HepG2 (cell line): ENCODE results near the gene PMIS2. TPM values are rescaled to one million over a fixed set of nuclear protein-coding genes. Genes with fewer than 3 reads are reported as not detected.

Experiments
- CTCF ChIP-seq: sonication (generic); formaldehyde crosslinking; IDR thresholded peaks from 2 replicates; pipeline ENCODE4 v1.5.0; 2020; ENCODE audit warnings: mild to moderate bottlenecking, missing genetic modification reagents, moderate library complexity
- DDIT3 ChIP-seq: sonication (generic); formaldehyde crosslinking; IDR thresholded peaks from 2 replicates; pipeline ENCODE4 v1.4.0; 2020; ENCODE audit warnings: mild to moderate bottlenecking, missing genetic modification reagents
- FOSL2 ChIP-seq: sonication (generic); formaldehyde crosslinking; IDR thresholded peaks from 2 replicates; pipeline ENCODE4 v1.4.0; 2020; ENCODE audit warnings: missing genetic modification reagents
- FOXJ3 ChIP-seq: sonication (generic); formaldehyde crosslinking; IDR thresholded peaks from 2 replicates; pipeline ENCODE4 v1.4.0; 2020; ENCODE audit warnings: missing genetic modification reagents, mild to moderate bottlenecking, borderline replicate concordance
- FOXO4 ChIP-seq: sonication (generic); formaldehyde crosslinking; conservative IDR thresholded peaks from 2 replicates; pipeline ENCODE4 v1.8.1; 2023; ENCODE audit warnings: missing genetic modification reagents
- LRRFIP1 ChIP-seq: sonication (generic); formaldehyde crosslinking; conservative IDR thresholded peaks from 2 replicates; pipeline ENCODE4 v1.4.0; 2020; ENCODE audit warnings: missing genetic modification reagents
- MAF1 ChIP-seq: sonication (generic); formaldehyde crosslinking; IDR thresholded peaks from 2 replicates; pipeline ENCODE4 v1.5.0; 2020; ENCODE audit warnings: missing genetic modification reagents, borderline replicate concordance
- MTA1 ChIP-seq: sonication (generic); formaldehyde crosslinking; IDR thresholded peaks from 2 replicates; pipeline ENCODE4 v1.4.0; 2020; ENCODE audit warnings: missing genetic modification reagents, mild to moderate bottlenecking, borderline replicate concordance
- MXD4 ChIP-seq: IDR thresholded peaks from 2 replicates; pipeline ENCODE4 v1.6.1; 2016; ENCODE audit warnings: mild to moderate bottlenecking, missing biosample characterization, missing genetic modification reagents
- SAFB2 ChIP-seq: sonication (generic); formaldehyde crosslinking; IDR thresholded peaks from 2 replicates; pipeline ENCODE4 v1.5.1; 2020; ENCODE audit warnings: missing genetic modification reagents, low read depth, mild to moderate bottlenecking, borderline replicate concordance
- SRSF9 ChIP-seq: fragments of 200-400 bp; formaldehyde crosslinking; IDR thresholded peaks from 2 replicates; pipeline ENCODE4 v1.6.1; 2018; ENCODE audit warnings: borderline replicate concordance, mild to moderate bottlenecking, low read depth, low read length; ENCODE audit not compliant: insufficient read depth, poor library complexity, severe bottlenecking
- XBP1 ChIP-seq: sonication (generic); formaldehyde crosslinking; IDR thresholded peaks from 2 replicates; pipeline ENCODE4 v1.5.0; 2020; ENCODE audit warnings: missing genetic modification reagents
- YEATS4 ChIP-seq: sonication (generic); formaldehyde crosslinking; IDR thresholded peaks from 2 replicates; pipeline ENCODE4 v1.4.0; 2020; ENCODE audit warnings: missing genetic modification reagents, borderline replicate concordance
- ZFP82 ChIP-seq: sonication (generic); formaldehyde crosslinking; IDR thresholded peaks from 2 replicates; pipeline ENCODE4 v1.5.1; 2020; ENCODE audit warnings: mild to moderate bottlenecking, missing genetic modification reagents, borderline replicate concordance
- ZFP91 ChIP-seq: sonication (generic); formaldehyde crosslinking; IDR thresholded peaks from 2 replicates; pipeline ENCODE4 v1.9.0; 2022; ENCODE audit warnings: missing genetic modification reagents, mild to moderate bottlenecking, borderline replicate concordance
- ZNF10 ChIP-seq: sonication (generic); formaldehyde crosslinking; IDR thresholded peaks from 2 replicates; pipeline ENCODE4 v1.4.0; 2020; ENCODE audit warnings: mild to moderate bottlenecking, low read depth, missing genetic modification reagents, borderline replicate concordance
- ZNF263 ChIP-seq: sonication (generic); formaldehyde crosslinking; IDR thresholded peaks from 2 replicates; pipeline ENCODE4 v1.4.0; 2020; ENCODE audit warnings: missing genetic modification reagents
- ZNF672 ChIP-seq: sonication (generic); formaldehyde crosslinking; IDR thresholded peaks from 2 replicates; pipeline ENCODE4 v1.8.1; 2022; ENCODE audit warnings: missing genetic modification reagents
- ZNF816 ChIP-seq: sonication (generic); formaldehyde crosslinking; IDR thresholded peaks from 2 replicates; pipeline ENCODE4 v1.8.0; 2022; ENCODE audit warnings: missing genetic modification reagents, mild to moderate bottlenecking, borderline replicate concordance
- polyA plus RNA-seq, 8 experiments: library from polyadenylated mRNA; depleted of rRNA in 3 of 8; stranded (reverse) in 7 of 8; unstranded in 1 of 8; fragments of >200 nt; fragmentation: Illumina TruSeq in 4 of 8; extraction: Trizol in 4 of 8; gene quantifications; 2 replicates each; pipeline versions ENCODE4 v1.2.1 to v1.2.3, GENCODE V29; 2011 to 2016; ENCODE audit warnings: low read depth in 4 of 8, missing spikeins in 1 of 8, mixed read lengths in 1 of 8; ENCODE audit not compliant: insufficient read depth in 1 of 8
- total RNA-seq, 5 experiments: library from RNA; depleted of rRNA; stranded (reverse); fragments of >200 nt; fragmentation: Illumina TruSeq; extraction: Trizol; gene quantifications; 2 replicates each; pipeline ENCODE4 v1.2.3, GENCODE V29; 2016; ENCODE audit warnings: low read depth in 1 of 5

The PMIS2 gene
- total and polyA plus RNA-seq, 2 of the 13 experiments (the other 11 are each of a cell fraction or from before 2014, with no cell fraction given), result not detected

- peak; percentile 97 for TF ChIP-seq ZNF263
- no peak for TF ChIP-seq DDIT3 (CRISPR knock-in tag)
- no peak for TF ChIP-seq XBP1 (CRISPR knock-in tag)
- TF ChIP-seq YEATS4 (CRISPR knock-in tag), result no peak
- no peak for TF ChIP-seq SRSF9
- TF ChIP-seq FOXJ3 (CRISPR knock-in tag), result no peak
- TF ChIP-seq FOXO4 (CRISPR knock-in tag), result no peak
- no peak for TF ChIP-seq MXD4 (CRISPR knock-in tag)
- no peak for TF ChIP-seq ZNF10 (CRISPR knock-in tag)
- TF ChIP-seq ZNF816 (CRISPR knock-in tag), result no peak
- no peak for TF ChIP-seq ZFP91 (CRISPR knock-in tag)
- TF ChIP-seq LRRFIP1, result no peak
- TF ChIP-seq MTA1, result 0 out of 2 replicates have a peak, but pooled peaks have one; percentile 19
- no peak for TF ChIP-seq ZFP82
- 0 out of 2 replicates have a peak, but pooled peaks have one; percentile 5 for TF ChIP-seq ZNF672 (CRISPR knock-in tag)
- TF ChIP-seq CTCF, result peak; percentile 63
- no peak for TF ChIP-seq MAF1
- TF ChIP-seq FOSL2 (CRISPR knock-in tag), result no peak
- no peak for TF ChIP-seq SAFB2 (CRISPR knock-in tag)
These were observed 28.2 kb upstream of the PMIS2 start (continued) for GRCh38 chr19:35557539-35558399.
